ENCODE data around the gene SLC15A3. TPM values are rescaled to one million over a fixed set of nuclear protein-coding genes. Genes with fewer than 3 reads are reported as not detected.

The SLC15A3 gene
- total and polyA plus RNA-seq, 8 donors: 13.8 to 96.4 (median 18.2) TPM

GRCh38 chr11:60950024-60950423 is 2.0 kb downstream of the SLC15A3 start:
- intact Hi-C loops (cut with DNase I): no loop called here
- Histone ChIP-seq H3K27me3 (peaks cover 0 to 10% of the 10 kb centered on the region in 2 donors), H3K9me3 (no peaks in the 10 kb centered on the region), H3K4me1 (peaks cover 3 to 63% of the 10 kb centered on the region in 2 donors), H3K4me3 (peak overlapping the region; percentile 36 to 64), H3K36me3 (peaks cover 0 to 28% of the 10 kb centered on the region in 2 donors), H3K27ac (peak overlapping the region in 1 of 2 donors; percentile 96)
- ATAC-seq (no peak), DNase-seq (no peak)
- TF ChIP-seq CTCF (IDR thresholded peaks at IDR 0.05): no peak

GRCh38 chr11:60948250-60948649 is 3.7 kb downstream of the SLC15A3 start:
- H3K4me3 ChIP-seq: no peak overlapping the region
- no peak overlapping the region for H3K27ac ChIP-seq
- H3K36me3 ChIP-seq: peaks cover 0 to 45% of the 10 kb centered on the region in 2 donors
- peaks cover 0 to 10% of the 10 kb centered on the region in 2 donors for H3K27me3 ChIP-seq
- no peak for ATAC-seq
- intact Hi-C loops (cut with DNase I): no loop called here
- no peak for DNase-seq
- H3K9me3 ChIP-seq: no peaks in the 10 kb centered on the region
- TF ChIP-seq CTCF (IDR thresholded peaks at IDR 0.05): no peak
- H3K4me1 ChIP-seq: peaks cover 3 to 50% of the 10 kb centered on the region in 2 donors

- Histone ChIP-seq H3K9me3 (no peaks in the 10 kb centered on the region), H3K27ac (no peak overlapping the region), H3K36me3 (peaks cover 0 to 50% of the 10 kb centered on the region in 2 donors), H3K4me1 (peaks cover 5 to 49% of the 10 kb centered on the region in 2 donors), H3K27me3 (peaks cover 0 to 10% of the 10 kb centered on the region in 2 donors), H3K4me3 (no peak overlapping the region)
- no peak for DNase-seq
- no peak for TF ChIP-seq CTCF (IDR thresholded peaks at IDR 0.05)
- ATAC-seq: no peak
- intact Hi-C loops (cut with DNase I): no loop called here
Measured at GRCh38 chr11:60947700-60948099, 4.3 kb downstream of the SLC15A3 start.

GRCh38 chr11:60946601-60947264 is 5.2 kb downstream of the SLC15A3 start:
- Histone ChIP-seq H3K27me3 (peaks cover 0 to 10% of the 10 kb centered on the region in 2 donors), H3K9me3 (no peaks in the 10 kb centered on the region), H3K36me3 (peaks cover 0 to 60% of the 10 kb centered on the region in 2 donors), H3K4me1 (peaks cover 4 to 43% of the 10 kb centered on the region in 2 donors), H3K27ac (no peak overlapping the region), H3K4me3 (no peak overlapping the region)
- DNase-seq (no peak), ATAC-seq (no peak)
- intact Hi-C loops (cut with DNase I): no loop called here
- no peak for TF ChIP-seq CTCF (IDR thresholded peaks at IDR 0.05)

GRCh38 chr11:60945295-60945667 is 6.7 kb downstream of the SLC15A3 start:
- peaks cover 0 to under 1% of the 10 kb centered on the region in 2 donors for H3K27me3 ChIP-seq
- peaks cover 4 to 38% of the 10 kb centered on the region in 2 donors for H3K4me1 ChIP-seq
- no peak overlapping the region for H3K27ac ChIP-seq
- no peaks in the 10 kb centered on the region for H3K9me3 ChIP-seq
- H3K36me3 ChIP-seq: peaks cover 0 to 74% of the 10 kb centered on the region in 2 donors
- no peak overlapping the region for H3K4me3 ChIP-seq
- TF ChIP-seq CTCF (IDR thresholded peaks at IDR 0.05): no peak
- peak in 1 of 4 donors; percentile 18 for DNase-seq
- intact Hi-C loops (cut with DNase I): no loop called here
- ATAC-seq: no peak

Measured in left lung (tissue), 10 donors.